Endodermal cell (in vitro differentiated cells): ENCODE data around the gene MFAP4. TPM values are rescaled to one million over a fixed set of nuclear protein-coding genes. Genes with fewer than 3 reads are reported as not detected.
A peak's percentile ranks its signal among the peaks of the same experiment; 100 is the strongest.

Source experiments
- DNase-seq: peaks from one replicate; pipeline ENCODE4 v3.0.0-alpha.2; 2017
- H3K27ac ChIP-seq: 2 replicates; pipeline ENCODE4 v1.5.1; 2013; ENCODE audit warnings: mild to moderate bottlenecking, low read depth, low read length, moderate library complexity
- H3K27me3 ChIP-seq: 2 replicates; pipeline ENCODE4 v1.6.1; 2013; ENCODE audit warnings: mild to moderate bottlenecking, low read length, moderate library complexity; ENCODE audit not compliant: insufficient read depth, control insufficient read depth, poor library complexity, severe bottlenecking
- H3K36me3 ChIP-seq: 2 replicates; pipeline ENCODE4 v1.7.0; 2013; ENCODE audit warnings: mild to moderate bottlenecking, low read length, moderate library complexity; ENCODE audit not compliant: control insufficient read depth, insufficient read depth
- H3K4me1 ChIP-seq: one replicate; pipeline ENCODE4 v1.7.0; 2013; ENCODE audit warnings: low read length; ENCODE audit not compliant: control insufficient read depth, insufficient read depth
- H3K4me3 ChIP-seq: 2 replicates; pipeline ENCODE4 v1.5.1; 2013; ENCODE audit warnings: mild to moderate bottlenecking, low read length, moderate library complexity
- H3K9ac ChIP-seq: 2 replicates; pipeline ENCODE4 v1.6.1; 2013; ENCODE audit warnings: mild to moderate bottlenecking, low read length, moderate library complexity; ENCODE audit not compliant: poor library complexity, severe bottlenecking; ENCODE audit errors: extremely low read depth
- H3K9me3 ChIP-seq: 2 replicates; pipeline ENCODE4 v1.6.1; 2013; ENCODE audit warnings: mild to moderate bottlenecking, low read length, moderate library complexity; ENCODE audit not compliant: control insufficient read depth
- H3K27ac Mint-ChIP-seq: 2 replicates; pipeline ENCODE4 v1.8.0; 2020; ENCODE audit warnings: mixed read lengths
- H3K27me3 Mint-ChIP-seq: 2 replicates; pipeline ENCODE4 v1.8.0; 2021; ENCODE audit warnings: mild to moderate bottlenecking, mixed read lengths; ENCODE audit not compliant: insufficient read depth
- H3K36me3 Mint-ChIP-seq: 2 replicates; pipeline ENCODE4 v1.8.0; 2020; ENCODE audit warnings: low read depth, mixed read lengths
- H3K4me1 Mint-ChIP-seq: 2 replicates; pipeline ENCODE4 v1.8.0; 2020; ENCODE audit warnings: mixed read lengths
- H3K4me3 Mint-ChIP-seq: 2 replicates; pipeline ENCODE4 v1.8.0; 2020; ENCODE audit warnings: mild to moderate bottlenecking, moderate library complexity, mixed read lengths
- H3K9me3 Mint-ChIP-seq: 2 replicates; pipeline ENCODE4 v1.8.0; 2020; ENCODE audit warnings: mild to moderate bottlenecking, mixed read lengths
- WGBS, 2 experiments: methylation state at CpG; one replicate each; pipeline versions ENCODE4 v1.1.5 to v1.1.7; 2013; ENCODE audit warnings: missing lambda C conversion rate in 2 of 2, mixed read lengths in 1 of 2; ENCODE audit not compliant: insufficient coverage in 1 of 2, insufficient read length in 1 of 2; 5-methylcytosine and 5-hydroxymethylcytosine counted together
- total RNA-seq, 2 donors: library from RNA; stranded (reverse); fragmentation: NEBNext Ultra II Directional in 1 of 2; extraction: Animal tissue kit (Norgen Biotek cat#: 25700) in 1 of 2; gene quantifications; 2 replicates in 1 of 2; 3 replicates in 1 of 2; pipeline ENCODE4 v1.2.1, GENCODE V29; 2021
- TF ChIP-seq, protein P1 (sequence below): fragments of 200-600 bp; sonication (generic); conservative IDR thresholded peaks from 2 replicates; pipeline ENCODE4 v1.5.0; 2021; ENCODE audit warnings: antibody characterized with exemption, mild to moderate bottlenecking

MFAP4 gene
- total RNA-seq, 2 donors from 2014 or later, result 11.1 to 36.8 TPM

DNA sequence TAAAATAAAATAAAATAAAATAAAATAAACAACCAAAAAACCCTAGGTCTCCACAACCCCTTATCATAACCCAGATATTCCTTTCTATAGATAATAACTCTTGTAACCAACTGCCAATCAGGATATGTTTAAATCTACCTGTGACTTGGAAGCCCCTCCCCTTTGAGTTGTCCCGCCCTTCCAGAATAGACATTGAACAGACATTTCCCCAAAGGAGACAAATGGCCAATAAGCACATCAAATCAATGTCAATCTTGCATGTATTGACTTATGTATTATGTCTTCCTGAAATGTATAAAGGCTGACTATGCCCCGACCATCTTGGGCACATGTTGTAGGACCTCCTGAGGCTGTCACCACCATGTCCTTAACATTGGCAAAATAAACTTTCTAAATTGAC is 10.2 kb downstream of the MFAP4 start:
- peaks cover 20% of the 10 kb centered on the region for H3K4me1 Mint-ChIP-seq
- WGBS, 2 experiments, result 80 to 88% methylated on average over 1 to 2 of the region's 2 CpGs
- peak overlapping the region; percentile 97 for H3K4me3 ChIP-seq

DNA sequence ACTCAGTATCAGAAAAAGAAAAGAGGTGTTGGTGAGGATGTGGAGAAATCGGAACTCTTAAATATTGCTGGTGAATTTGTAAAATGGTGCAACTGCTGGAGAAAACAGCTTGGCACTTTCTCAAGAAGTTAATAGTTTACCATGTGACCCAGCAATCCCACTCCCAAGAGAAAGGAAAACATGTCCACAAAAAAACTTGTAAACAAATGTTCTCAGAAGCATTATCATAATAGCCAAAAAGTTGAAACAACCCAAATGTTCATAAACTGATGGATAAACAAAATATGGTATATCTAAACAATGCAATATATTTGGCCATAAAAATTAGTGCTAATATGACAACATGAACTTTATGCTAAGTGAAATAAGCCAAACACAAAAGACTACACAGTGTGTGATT is 11.3 kb downstream of the MFAP4 start:
- no peak overlapping the region for H3K27ac Mint-ChIP-seq
- no peaks in the 10 kb centered on the region for H3K27me3 Mint-ChIP-seq
- Histone ChIP-seq H3K27ac (no peak overlapping the region), H3K27me3 (no peaks in the 10 kb centered on the region), H3K9ac (no peak overlapping the region), H3K9me3 (no peaks in the 10 kb centered on the region), H3K4me1 (peaks cover 4% of the 10 kb centered on the region), H3K4me3 (no peak overlapping the region), H3K36me3 (peaks cover 26% of the 10 kb centered on the region)
- DNase-seq, result no peak
- H3K4me3 Mint-ChIP-seq, result no peak overlapping the region
- peaks cover 23% of the 10 kb centered on the region for H3K36me3 Mint-ChIP-seq
- H3K9me3 Mint-ChIP-seq, result no peaks in the 10 kb centered on the region
- 85 to 100% methylated on average over 1 of the region's 1 CpG for WGBS, 2 experiments
- TF ChIP-seq, protein P1, sequence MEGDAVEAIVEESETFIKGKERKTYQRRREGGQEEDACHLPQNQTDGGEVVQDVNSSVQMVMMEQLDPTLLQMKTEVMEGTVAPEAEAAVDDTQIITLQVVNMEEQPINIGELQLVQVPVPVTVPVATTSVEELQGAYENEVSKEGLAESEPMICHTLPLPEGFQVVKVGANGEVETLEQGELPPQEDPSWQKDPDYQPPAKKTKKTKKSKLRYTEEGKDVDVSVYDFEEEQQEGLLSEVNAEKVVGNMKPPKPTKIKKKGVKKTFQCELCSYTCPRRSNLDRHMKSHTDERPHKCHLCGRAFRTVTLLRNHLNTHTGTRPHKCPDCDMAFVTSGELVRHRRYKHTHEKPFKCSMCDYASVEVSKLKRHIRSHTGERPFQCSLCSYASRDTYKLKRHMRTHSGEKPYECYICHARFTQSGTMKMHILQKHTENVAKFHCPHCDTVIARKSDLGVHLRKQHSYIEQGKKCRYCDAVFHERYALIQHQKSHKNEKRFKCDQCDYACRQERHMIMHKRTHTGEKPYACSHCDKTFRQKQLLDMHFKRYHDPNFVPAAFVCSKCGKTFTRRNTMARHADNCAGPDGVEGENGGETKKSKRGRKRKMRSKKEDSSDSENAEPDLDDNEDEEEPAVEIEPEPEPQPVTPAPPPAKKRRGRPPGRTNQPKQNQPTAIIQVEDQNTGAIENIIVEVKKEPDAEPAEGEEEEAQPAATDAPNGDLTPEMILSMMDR, result no peak
- peaks cover 20% of the 10 kb centered on the region for H3K4me1 Mint-ChIP-seq

More for the DNA sequence above, 10.2 kb downstream of the MFAP4 start:
- H3K4me1 ChIP-seq, result peaks cover 6% of the 10 kb centered on the region
- H3K27me3 Mint-ChIP-seq, result no peaks in the 10 kb centered on the region
- H3K27me3 ChIP-seq, result no peaks in the 10 kb centered on the region
- TF ChIP-seq, protein P1, result no peak
- H3K27ac Mint-ChIP-seq, result peak overlapping the region; percentile 99
- no peaks in the 10 kb centered on the region for H3K9me3 ChIP-seq
- H3K36me3 ChIP-seq, result peaks cover 36% of the 10 kb centered on the region
- peak; percentile 34 for DNase-seq
- H3K4me3 Mint-ChIP-seq, result peak overlapping the region; percentile 98
- peaks cover 30% of the 10 kb centered on the region for H3K36me3 Mint-ChIP-seq
- no peaks in the 10 kb centered on the region for H3K9me3 Mint-ChIP-seq
- peak overlapping the region; percentile 62 for H3K9ac ChIP-seq
- H3K27ac ChIP-seq, result no peak overlapping the region

DNA sequence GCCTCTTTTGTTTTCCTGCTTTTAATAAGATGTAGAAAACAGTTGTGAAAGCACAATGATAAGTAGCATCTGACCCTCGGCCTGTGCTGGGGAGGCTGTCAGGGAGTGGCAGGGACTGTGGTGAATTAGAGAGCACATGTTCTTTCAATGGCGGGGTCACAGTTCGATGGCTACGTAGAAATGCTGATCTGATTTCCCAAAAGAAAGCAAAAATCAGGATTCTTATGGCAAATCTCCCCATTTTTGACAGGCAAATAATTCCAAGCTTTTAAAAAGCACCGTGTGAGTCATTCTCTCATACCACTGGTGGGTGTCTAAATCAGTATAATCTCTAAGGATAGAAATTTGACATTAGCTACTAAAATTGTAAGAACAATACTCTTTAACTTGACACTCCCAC is 12.9 kb downstream of the MFAP4 start:
- TF ChIP-seq, protein P1, result no peak
- Histone ChIP-seq H3K9ac (no peak overlapping the region), H3K36me3 (peaks cover 10% of the 10 kb centered on the region), H3K27ac (no peak overlapping the region), H3K9me3 (no peaks in the 10 kb centered on the region), H3K4me1 (no peaks in the 10 kb centered on the region), H3K27me3 (no peaks in the 10 kb centered on the region), H3K4me3 (no peak overlapping the region)
- H3K27me3 Mint-ChIP-seq, result no peaks in the 10 kb centered on the region
- H3K27ac Mint-ChIP-seq, result no peak overlapping the region
- WGBS, 2 experiments, result 92 to 98% methylated on average over 4 to 5 of the region's 5 CpGs
- peak; percentile 36 for DNase-seq
- H3K4me1 Mint-ChIP-seq, result peaks cover 8% of the 10 kb centered on the region
- no peaks in the 10 kb centered on the region for H3K9me3 Mint-ChIP-seq
- no peak overlapping the region for H3K4me3 Mint-ChIP-seq
- H3K36me3 Mint-ChIP-seq, result peaks cover 12% of the 10 kb centered on the region
